GM21526 (cell line): Measurements from ENCODE around the gene MNAT1.
"Not testable (repeated sequence)": the region's sequence is repeated elsewhere in the genome, so short reads cannot be mapped to it uniquely, and the experiment has no call there.

Experiments
- ATAC-seq: cut with Tn5 transposase; IDR thresholded peaks from one replicate; pipeline ENCODE4 v1.9.1; 2021; ENCODE audit warnings: moderate library complexity; ENCODE audit not compliant: unreplicated experiment, low FRiP score

MNAT1 gene

DNA sequence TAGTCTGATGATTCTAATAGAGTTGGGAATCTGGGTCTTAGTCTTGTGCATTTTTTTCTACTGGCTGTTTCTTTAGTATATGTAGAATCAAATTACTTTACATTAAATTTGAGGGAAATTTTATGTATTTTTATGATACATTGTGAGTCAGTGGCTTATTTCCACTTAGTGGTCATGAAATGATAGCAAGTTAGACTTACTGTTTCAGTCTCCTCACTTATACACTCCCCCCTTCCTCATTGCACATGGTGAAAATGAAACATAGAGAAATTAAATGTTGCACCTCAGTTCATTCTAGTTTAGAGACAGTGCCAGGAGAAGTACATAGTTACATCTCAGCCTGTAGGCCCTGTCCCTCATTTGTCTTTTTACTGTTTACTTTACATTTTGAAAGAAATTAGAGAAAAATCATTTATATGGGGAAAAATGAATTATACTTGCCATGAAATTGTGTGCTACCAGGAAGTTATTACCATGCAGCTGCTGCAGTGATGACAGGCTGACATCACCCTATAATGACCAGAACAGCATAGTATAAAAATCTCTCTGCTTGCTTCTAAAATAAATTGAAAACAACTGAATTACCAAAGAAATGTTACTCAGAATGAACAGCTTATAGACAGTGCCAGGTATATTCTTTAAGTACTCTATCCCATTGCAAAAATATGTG is 133.1 kb downstream of the MNAT1 start:
- ATAC-seq = no peak

DNA sequence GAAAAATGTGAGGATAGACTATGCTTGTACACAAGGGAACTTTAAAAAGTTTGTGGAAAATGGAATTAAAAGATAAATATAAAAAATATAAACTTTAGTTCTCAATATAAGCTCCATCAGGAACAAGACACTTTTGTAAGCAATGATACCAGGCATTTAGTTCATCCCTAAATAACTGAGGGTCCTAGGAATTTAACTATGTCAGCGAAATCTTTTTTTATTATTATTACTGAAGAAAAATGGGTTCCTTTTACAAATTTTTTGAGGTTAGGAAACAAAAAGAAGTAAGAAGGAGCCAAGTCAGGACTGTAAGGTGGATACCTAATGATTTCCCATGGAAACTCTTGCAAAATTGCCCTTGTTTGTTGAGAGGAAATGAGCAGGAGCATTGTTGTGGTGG is 143.6 kb downstream of the MNAT1 start:
- ATAC-seq = no peak

DNA sequence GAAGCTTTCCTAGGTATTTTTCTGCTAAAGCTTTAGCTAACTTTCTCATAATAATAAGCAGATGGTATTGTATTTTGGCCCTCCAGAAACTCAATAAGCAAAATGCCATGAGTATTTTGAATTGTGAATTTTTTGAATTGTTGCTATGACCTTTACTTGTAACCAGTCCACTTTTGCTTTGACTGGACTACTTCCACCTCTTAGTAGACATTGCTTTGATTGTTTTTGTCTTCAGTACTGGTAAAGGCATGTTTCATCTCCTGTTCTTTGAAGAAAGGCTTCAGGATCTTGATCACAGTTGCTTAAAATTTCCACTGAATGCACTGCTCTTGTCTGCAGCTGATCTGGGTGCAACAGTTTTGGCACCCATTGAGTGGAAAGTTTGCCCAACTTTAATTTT is 144.0 kb downstream of the MNAT1 start:
- ATAC-seq = no peak

DNA sequence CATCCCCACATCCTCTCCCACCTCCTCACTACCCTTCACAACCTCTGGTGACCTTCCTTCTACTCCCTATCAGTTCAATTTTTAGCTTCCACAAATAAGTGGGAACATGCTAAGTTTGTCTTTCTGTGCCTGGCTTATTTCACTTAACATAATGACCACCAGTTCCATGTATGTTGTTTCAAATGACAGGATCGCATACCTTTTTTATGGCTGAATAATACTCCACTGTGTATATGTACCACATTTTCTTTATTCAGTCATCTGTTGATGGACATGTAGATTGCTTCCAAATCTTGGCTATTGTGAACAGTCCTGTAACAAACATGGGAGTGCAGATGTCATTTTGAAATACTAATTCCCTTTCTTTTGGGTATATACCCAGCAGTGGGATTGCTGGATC is 147.7 kb downstream of the MNAT1 start:
- ATAC-seq = no peak

DNA sequence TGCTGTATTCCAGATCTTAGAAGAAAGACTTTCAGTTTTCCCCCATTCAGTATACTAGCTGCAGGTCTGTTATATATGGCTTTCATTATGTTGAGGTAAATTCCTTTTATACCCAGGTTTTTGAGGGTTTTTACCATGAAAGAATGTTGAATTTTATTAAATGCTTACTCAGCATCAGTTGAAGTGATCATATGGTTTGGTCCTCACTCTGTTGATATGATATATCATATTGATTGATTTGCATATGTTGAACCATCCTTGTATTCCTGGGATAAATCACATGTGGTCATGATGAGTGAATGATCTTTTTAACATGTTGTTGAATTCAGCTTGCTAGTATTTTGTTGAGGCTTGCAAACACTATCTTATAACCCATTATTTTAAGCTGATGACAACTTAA is 149.6 kb downstream of the MNAT1 start:
- ATAC-seq = no peak

DNA sequence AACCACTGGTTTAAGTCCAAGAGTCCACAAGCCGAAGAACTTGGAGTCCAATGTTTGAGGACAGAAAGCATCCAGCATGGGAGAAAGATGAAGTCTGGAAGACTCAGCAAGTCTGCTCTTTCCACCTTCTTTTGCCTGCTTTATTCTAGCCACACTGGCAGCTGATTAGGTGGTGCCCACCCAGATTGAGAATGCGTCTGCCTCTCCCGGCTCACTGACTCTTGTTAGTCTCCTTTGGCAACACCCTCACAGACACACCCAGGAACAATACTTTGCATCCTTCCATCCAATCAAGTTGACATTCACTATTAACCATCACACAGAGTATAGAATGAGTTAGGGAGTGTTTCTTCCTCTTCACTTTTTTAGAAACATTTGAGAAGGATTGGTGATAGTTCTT is 156.1 kb downstream of the MNAT1 start:
- not testable (repeated sequence) for ATAC-seq

DNA sequence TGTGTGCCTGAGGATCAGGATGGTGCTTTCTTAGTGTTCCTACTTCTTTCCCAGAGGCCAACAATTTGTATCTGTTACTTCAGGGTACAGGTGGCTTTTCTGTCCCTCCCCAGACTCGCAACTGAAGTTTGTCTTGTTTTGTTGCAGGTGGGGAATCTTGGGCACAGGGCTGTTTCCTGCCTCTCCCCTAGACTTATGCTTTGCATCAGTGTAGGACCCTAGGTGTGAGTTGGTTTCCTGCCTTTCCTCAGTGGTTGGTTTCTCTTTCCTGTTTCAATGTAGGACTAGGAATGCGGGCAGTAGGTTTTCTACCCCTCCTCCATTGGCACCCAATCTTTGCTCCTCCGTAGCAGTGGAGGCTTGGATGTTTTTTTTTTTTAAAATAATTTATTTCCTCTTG is 159.3 kb downstream of the MNAT1 start:
- ATAC-seq = no peak

DNA sequence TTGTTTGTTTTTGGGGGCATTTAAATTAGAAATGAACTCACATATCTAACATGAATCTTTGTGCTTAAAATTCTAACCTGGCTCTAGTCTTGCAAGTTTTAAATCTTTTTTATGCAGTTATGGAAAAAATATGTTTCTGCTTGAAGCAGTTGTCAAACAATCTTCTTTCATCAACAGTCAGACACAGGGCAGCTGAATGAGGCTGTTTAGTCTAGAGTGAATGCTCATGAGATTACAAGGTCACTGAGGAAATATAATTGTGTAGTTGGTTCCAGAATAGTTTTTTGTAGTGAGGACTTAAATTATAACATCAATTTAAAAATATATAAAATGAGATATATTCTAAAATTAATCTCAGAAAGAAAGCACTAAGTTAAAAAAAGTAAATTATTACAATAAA is 169.8 kb downstream of the MNAT1 start:
- no peak for ATAC-seq

DNA sequence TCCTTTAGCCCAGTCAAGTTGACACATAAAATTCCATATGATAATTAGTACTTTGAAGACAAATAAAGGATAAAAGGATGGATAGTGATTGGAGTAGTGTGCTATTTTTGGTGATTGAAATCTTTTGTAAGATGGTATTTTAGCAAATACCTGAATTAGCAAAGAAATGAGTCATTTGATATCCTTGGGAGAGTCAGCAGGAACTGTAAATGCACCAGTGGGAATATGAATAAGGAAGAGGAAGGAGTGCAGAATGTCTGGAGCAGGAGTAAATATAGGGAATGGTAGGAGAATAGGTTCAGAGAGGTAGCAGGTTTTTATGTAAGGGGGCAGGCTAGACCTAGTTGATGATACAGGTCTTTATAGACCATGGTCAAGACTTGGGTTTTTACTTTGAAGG is 171.4 kb downstream of the MNAT1 start:
- no peak for ATAC-seq

DNA sequence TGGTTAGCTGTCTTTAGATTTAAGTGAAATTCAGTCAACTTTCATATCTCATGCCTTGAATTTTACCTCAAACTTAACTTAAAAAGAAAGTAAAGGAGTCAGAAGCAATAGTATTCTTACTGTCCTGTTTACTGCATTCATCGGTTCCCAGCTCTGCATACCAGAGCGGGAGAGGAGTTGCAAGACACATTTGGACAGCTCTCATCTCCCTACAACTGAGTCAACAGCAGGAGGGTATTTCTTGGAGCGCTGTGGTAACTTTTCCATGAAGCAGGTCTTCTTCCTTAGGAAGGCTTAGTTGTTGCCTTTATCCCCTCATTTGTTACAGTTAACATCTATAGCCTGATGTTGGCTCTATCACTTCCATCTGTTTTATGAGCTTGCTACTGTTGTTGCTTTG is 181.2 kb downstream of the MNAT1 start:
- ATAC-seq = no peak

DNA sequence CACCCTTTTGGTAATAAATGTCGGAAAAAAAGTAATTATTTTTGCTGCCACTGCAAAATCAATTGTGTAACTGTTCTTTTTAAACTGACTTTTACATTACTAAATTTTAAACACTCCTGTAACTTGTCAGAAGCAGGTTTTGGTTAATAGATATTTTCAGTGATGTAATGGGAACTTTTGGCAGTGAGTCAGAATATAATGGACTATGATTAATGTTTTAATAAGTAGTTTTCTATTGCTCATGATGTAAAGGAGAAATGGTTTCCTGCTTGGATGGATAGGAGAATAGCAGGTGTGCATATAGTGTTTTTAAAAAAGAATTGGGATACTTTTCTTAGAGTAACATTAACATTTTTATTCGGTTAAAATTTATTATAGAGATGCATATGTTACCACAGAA is 187.5 kb downstream of the MNAT1 start:
- no peak for ATAC-seq

DNA sequence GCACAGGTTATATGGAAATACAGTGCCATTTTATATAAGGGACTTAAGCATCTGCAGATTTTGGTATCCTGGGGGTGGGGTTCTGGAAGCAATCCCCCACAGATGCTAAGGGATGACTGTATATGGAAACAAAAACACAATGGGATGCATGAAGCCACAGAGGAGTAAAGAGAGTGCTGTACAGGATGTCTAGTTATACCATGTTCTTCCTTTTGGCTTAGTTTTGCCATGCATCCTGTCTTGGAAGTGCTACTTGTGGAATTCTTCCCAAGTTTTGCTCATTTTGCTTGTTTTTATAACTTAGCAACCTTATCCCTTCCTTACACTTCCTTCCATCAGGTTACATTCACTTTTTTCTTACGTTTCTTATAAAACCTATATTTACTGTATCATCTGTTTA is 190.7 kb downstream of the MNAT1 start:
- no peak for ATAC-seq

DNA sequence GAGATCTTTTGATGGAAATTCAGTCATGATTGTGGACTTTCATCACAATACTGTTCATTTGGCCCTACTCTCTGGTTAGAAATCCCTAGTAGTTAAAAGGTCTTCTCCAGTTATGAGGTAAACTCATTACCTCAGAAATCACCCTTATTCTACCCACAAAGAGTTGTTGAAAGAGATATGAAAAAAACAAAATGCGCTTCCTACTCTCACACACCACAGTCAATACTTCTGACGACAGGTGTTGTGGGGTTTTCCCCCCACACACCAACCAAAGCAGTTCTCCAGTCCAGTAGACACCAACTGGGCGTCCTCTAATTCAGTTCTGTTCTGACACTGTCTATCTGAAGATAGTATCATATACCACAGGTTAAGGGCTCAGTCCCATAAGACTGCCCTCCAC is 191.4 kb downstream of the MNAT1 start:
- ATAC-seq = peak; percentile 88

DNA sequence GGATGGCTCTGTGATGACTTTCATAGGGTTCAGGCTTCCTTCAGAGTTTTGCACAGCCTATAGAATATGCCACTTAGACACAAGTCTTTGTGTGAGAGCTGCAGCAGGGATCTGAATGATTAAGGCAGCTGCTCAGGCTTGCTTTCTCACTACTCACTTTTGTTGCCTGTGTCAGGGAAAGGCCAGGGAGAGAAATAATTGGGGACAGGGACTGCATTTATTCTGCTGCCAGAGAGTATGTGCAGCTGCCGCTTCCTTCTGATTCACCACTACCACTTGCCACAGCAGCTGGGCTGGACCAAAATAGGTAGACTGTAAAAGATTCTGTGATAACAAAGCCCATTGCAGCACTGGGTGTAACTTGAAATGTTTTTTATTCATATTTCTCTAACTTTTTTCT is 196.7 kb downstream of the MNAT1 start:
- no peak for ATAC-seq

DNA sequence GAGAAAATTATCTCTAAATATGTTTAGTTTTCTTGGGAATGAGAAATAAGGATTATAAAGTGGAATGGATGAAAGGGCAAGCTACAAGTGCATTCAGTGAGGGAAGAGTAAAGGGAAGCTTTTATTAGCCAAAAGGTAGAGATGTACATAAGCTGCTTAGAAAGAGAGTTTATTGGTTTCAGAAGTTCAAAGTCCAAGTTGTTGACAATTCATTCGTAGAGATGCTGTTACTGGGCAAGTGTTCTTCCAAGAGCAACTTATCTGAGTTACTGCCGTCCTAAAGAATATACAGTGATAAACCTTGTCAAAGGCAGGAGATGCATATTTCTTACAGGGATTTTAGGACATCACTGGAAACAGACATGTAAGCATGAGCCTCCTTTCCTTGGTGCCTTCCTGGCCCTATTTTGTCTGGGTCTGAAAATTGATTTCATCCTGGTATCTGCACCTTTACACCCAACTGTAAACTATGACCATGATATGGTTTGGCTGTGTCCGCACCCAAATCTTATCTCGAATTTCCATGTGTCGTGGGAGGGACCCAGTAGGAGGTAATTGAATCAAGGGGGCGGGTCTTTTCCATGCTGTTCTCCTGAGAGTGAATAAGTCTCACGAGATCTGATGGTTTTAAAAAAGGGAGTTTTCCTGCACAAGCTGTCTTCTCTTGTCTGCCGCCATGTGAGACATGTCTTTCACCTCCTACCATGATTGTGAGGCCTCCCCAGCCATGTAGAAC is 199.5 kb downstream of the MNAT1 start:
- ATAC-seq = no peak

DNA sequence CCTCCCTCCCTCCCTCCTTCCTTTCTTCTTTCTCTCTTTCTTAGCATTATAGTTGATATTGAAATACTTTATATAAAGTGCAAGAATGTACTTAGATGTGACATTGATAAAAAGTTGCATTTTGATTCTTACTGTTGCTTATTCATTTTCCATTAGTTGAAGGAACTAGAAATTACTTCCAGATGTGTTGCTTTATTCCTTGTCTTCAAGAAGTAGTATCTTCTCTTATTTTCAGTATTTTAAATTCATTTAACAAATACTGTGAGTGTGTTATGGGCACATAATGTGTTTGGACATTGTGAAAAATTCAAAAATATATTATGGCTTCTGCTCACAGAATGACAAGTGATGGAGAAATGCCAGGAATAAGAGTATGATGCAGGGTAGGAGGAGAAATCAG is 200.8 kb downstream of the MNAT1 start:
- no peak for ATAC-seq

DNA sequence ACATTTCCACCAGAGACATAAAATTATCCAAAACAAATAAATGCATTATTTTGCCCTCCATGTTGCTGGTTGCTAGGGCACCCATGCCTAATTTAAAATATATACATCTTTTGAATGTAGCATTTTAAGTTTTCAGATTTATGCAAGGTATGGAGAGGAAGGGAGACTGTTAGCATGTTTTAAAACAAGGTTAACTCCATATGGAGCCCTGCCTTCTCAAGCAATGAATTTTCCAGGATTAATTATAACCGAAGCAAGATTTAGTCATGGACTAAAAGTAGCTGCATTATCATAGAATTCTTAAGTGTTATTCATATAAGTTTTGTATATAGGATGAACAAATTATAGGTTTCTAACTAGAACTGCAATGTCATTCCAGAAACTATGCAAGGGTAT is 209.1 kb downstream of the MNAT1 start:
- ATAC-seq = no peak

DNA sequence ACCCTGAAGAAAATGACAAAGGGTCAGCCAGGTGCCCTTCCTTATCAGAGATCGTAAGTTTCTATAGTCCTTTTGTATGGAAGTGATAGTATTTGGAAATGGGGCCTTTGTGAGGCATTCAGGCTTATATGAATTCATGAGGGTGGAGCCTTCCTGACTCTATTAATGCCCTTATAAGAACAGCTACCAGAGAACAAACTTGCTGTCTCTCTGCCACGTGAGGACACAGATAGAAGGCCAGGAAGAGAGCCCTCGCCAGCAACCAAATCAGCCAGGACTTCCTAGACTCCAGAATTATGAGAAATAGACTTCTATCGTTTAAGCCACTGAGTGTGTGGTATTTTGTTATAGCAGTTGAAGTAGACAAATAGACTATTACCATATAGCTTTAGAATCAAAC is 209.6 kb downstream of the MNAT1 start:
- no peak for ATAC-seq

DNA sequence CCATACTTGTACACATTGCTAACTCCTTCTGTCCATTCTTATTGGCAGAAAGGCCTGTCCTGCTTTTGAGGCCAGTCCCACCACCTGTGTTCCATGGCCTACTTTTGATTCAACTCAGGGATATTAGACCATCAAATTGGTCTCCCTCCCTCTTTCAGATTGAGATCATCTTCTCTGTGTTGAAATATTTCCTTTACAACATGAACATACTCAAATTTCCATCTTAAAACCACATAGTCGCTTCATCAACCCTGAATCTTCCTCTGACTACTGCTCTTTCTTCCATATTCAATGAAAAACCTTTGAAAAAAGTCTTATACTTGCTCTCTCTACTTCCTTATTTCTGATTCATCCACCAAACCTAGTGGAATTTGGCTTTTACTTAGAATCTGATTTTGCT is 211.4 kb downstream of the MNAT1 start:
- no peak for ATAC-seq

DNA sequence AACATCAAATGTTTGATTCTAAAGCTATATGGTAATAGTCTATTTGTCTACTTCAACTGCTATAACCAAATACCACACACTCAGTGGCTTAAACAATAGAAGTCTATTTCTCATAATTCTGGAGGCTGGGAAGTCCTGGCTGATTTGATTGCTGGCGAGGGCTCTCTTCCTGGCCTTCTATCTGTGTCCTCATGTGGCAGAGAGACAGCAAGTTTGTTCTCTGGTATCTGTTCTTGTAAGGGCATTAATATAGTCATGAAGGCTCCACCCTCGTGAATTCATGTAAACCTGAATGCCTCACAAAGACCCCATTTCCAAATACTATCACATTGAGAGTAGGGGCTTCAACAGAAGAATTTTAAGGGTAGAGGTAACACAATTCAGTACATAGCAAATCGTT is 212.2 kb downstream of the MNAT1 start:
- no peak for ATAC-seq

DNA sequence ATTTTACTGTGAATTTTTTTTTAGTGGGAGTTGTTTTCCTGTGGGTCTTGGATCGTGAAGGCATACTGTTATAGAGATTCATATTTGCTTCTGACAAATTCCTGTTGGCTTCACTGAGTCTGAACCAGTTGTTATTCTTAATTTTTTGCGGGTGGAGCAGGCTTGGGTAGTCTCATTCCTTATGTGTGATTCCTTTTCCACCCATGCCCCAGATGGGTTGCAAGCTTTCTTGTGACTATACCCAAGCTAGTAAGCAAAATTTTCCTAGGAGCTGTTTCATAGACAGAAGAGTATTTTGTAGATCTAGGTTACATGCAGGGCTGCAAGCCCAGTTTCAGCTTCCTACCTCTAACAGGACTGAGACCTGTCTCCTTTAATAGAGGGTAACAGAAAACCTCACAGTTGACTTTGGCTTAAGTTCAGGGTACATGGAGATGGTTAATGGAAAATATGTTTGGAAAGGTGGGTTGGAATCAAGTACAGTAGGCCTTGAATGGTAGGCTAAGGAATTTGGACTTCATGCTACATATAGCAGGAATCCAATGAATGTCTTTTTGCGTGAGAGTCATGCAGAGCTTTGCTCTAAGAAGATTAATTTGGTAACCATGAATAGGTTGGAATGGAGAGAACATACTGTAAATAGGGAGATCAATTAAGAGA is 217.3 kb downstream of the MNAT1 start:
- ATAC-seq = no peak

DNA sequence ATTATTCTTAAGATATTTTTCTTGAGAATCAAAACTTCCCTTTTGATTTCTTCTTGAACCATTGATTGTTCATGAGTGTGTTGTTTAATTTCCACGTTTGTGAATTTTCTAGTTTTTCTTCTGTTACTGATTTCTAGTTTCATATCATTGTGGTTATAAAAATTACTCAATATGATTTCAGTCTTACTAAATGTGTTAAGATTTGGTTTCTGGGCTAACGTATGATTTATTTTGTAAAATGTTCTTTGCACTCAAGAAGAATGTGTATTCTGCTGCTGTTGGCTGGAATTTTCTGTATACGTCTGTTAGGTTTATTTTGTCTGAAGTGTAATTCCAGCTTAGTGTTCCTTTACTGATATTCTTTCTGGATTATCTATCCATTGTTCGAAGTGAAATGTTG is 221.6 kb downstream of the MNAT1 start:
- no peak for ATAC-seq
